ENCODE data around the gene HMGA1.

HMGA1 gene

DNA sequence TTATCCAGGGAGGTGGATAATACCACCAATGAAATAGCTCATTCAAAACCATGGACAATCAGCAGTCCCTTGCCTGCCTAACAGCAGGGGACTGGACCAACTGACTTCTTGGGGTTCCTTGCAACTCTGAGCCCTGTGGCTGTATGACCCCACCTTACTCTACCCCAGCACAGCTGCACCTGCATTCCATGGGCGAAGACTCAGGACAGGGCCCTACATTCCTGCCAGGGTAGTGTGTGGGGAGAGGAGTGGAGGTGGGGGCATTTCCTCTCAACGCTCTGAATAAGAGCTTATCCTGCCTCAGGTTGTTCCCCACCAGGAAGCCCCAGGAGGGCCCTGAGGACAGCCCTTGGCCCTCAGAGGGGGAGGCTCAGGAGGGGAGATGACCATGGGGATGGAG, 30.8 kb upstream of the HMGA1 start:
- TF ChIP-seq, protein P1, sequence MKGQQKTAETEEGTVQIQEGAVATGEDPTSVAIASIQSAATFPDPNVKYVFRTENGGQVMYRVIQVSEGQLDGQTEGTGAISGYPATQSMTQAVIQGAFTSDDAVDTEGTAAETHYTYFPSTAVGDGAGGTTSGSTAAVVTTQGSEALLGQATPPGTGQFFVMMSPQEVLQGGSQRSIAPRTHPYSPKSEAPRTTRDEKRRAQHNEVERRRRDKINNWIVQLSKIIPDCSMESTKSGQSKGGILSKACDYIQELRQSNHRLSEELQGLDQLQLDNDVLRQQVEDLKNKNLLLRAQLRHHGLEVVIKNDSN (IDR thresholded peaks at IDR 0.05) = no peak
- TF ChIP-seq RAD21 (IDR thresholded peaks at IDR 0.05; ENCODE audit: low read depth) (no peak), ZBTB7A (IDR thresholded peaks at IDR 0.05; ENCODE audit: low read depth) (no peak), YY1 (IDR thresholded peaks at IDR 0.05; ENCODE audit: low read depth) (no peak), EGR1 (IDR thresholded peaks at IDR 0.05) (no peak), CREB1 (IDR thresholded peaks at IDR 0.05; ENCODE audit: low read depth) (no peak)

DNA sequence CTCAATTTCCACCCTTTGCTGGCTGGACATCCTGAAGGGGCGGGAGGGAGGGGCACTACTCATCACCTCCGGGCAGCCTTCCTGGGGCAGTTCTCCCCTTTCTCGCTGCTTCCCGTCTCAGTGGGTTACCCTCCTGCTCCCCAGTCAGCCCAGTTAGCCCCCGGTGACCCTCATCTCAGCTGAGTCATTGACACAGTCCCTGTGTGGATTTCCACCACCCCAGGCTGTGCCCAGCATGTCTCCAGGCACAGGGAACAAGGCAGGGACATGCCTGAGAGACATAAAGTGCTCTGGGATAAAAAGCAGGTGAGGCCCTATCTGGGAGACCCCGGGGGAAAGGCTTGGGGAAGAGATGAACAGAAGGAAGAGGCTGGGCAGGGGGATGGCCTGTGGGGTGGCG, 29.9 kb upstream of the HMGA1 start:
- no peak for TF ChIP-seq TCF12 (IDR thresholded peaks at IDR 0.05; ENCODE audit: low read depth)
- TF ChIP-seq CEBPB (IDR thresholded peaks at IDR 0.05) = no peak
- no peak for TF ChIP-seq TEAD4 (IDR thresholded peaks at IDR 0.05)
- TF ChIP-seq EP300 (IDR thresholded peaks at IDR 0.05; ENCODE audit: borderline replicate concordance) = no peak
- TF ChIP-seq YY1 (IDR thresholded peaks at IDR 0.05; ENCODE audit: low read depth) = no peak
- no peak for TF ChIP-seq RAD21 (IDR thresholded peaks at IDR 0.05; ENCODE audit: low read depth)

DNA sequence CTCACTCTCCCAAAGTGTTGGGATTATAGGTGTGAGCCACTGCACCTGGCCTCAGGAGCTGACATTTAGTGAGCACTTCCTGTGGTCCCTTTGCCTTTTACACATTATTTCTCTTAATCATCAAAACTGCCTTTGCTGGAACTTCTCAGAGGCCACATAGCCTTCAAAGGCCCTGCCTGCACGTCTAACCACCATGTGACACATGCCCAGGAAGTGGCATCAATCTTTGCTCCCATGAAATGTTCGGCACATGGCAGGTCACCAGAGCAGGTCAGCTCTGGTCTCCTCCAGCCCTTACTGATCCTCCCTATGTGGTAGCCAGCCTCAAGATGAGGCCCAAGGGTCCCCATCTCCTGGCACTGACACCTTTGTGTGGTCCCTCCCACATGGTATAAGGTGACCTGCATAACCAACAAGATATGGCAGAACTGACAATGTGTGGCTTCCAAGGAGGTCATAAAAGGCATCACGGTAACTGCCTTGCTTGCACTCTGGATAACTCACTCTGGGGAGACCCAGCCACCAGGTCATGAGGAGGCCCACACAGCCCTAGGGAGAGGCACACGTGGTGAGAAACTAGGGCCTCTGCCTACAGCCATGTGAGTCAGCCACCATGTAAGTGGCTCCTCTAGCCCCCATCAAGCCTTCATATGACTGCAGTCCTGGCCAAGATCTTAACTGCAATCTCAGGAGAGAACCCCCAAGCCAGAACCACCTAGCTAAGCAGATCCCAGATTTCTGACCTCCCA, 28.8 kb upstream of the HMGA1 start:
- no peak for TF ChIP-seq TCF12 (IDR thresholded peaks at IDR 0.05; ENCODE audit: low read depth)
- TF ChIP-seq CEBPB (IDR thresholded peaks at IDR 0.05) = no peak
- TF ChIP-seq EGR1 (IDR thresholded peaks at IDR 0.05) = no peak
- TF ChIP-seq YY1 (IDR thresholded peaks at IDR 0.05; ENCODE audit: low read depth) = no peak
- TF ChIP-seq, protein P1 (IDR thresholded peaks at IDR 0.05) = no peak
- TF ChIP-seq EP300 (IDR thresholded peaks at IDR 0.05; ENCODE audit: borderline replicate concordance) = no peak
- no peak for TF ChIP-seq ZBTB7A (IDR thresholded peaks at IDR 0.05; ENCODE audit: low read depth)
- no peak for TF ChIP-seq TAF1 (IDR thresholded peaks at IDR 0.05; ENCODE audit: low read depth)
- no peak for TF ChIP-seq CREB1 (IDR thresholded peaks at IDR 0.05; ENCODE audit: low read depth)
- TF ChIP-seq, protein P2, sequence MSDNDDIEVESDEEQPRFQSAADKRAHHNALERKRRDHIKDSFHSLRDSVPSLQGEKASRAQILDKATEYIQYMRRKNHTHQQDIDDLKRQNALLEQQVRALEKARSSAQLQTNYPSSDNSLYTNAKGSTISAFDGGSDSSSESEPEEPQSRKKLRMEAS (IDR thresholded peaks at IDR 0.05) = no peak
- no peak for TF ChIP-seq RAD21 (IDR thresholded peaks at IDR 0.05; ENCODE audit: low read depth)
- no peak for TF ChIP-seq FOXM1 (IDR thresholded peaks at IDR 0.05; ENCODE audit: borderline replicate concordance, low read depth)
- TF ChIP-seq NFIC (IDR thresholded peaks at IDR 0.05) = no peak
- no peak for TF ChIP-seq TEAD4 (IDR thresholded peaks at IDR 0.05)
- TF ChIP-seq, protein P3, sequence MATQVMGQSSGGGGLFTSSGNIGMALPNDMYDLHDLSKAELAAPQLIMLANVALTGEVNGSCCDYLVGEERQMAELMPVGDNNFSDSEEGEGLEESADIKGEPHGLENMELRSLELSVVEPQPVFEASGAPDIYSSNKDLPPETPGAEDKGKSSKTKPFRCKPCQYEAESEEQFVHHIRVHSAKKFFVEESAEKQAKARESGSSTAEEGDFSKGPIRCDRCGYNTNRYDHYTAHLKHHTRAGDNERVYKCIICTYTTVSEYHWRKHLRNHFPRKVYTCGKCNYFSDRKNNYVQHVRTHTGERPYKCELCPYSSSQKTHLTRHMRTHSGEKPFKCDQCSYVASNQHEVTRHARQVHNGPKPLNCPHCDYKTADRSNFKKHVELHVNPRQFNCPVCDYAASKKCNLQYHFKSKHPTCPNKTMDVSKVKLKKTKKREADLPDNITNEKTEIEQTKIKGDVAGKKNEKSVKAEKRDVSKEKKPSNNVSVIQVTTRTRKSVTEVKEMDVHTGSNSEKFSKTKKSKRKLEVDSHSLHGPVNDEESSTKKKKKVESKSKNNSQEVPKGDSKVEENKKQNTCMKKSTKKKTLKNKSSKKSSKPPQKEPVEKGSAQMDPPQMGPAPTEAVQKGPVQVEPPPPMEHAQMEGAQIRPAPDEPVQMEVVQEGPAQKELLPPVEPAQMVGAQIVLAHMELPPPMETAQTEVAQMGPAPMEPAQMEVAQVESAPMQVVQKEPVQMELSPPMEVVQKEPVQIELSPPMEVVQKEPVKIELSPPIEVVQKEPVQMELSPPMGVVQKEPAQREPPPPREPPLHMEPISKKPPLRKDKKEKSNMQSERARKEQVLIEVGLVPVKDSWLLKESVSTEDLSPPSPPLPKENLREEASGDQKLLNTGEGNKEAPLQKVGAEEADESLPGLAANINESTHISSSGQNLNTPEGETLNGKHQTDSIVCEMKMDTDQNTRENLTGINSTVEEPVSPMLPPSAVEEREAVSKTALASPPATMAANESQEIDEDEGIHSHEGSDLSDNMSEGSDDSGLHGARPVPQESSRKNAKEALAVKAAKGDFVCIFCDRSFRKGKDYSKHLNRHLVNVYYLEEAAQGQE (IDR thresholded peaks at IDR 0.05; ENCODE audit: low read depth) = no peak

DNA sequence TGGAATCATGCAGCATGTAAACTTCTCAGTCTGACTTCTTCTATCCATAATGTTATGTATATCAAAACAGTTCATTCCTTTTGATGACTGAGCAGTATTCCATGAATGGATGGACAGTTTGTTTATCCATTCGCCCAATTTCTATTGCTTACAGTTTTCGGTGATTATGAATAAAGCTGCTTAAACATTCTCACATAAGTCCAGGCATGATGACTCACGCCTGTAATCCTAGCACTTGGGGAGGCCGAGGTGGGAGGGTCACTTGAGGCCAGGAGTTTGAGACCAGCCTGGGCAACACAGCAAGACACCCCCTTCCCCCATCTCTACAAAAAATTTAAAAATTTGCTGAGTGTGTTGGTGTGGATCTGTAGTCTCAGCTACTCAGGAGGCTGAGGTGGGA, 22.9 kb upstream of the HMGA1 start:
- TF ChIP-seq TEAD4 (IDR thresholded peaks at IDR 0.05) (no peak), NFIC (IDR thresholded peaks at IDR 0.05) (no peak), TAF1 (IDR thresholded peaks at IDR 0.05; ENCODE audit: low read depth) (no peak), YY1 (IDR thresholded peaks at IDR 0.05; ENCODE audit: low read depth) (no peak), ZBTB7A (IDR thresholded peaks at IDR 0.05; ENCODE audit: low read depth) (no peak), FOXM1 (IDR thresholded peaks at IDR 0.05; ENCODE audit: borderline replicate concordance, low read depth) (no peak)
- TF ChIP-seq, protein P3 (IDR thresholded peaks at IDR 0.05; ENCODE audit: low read depth) = no peak

DNA sequence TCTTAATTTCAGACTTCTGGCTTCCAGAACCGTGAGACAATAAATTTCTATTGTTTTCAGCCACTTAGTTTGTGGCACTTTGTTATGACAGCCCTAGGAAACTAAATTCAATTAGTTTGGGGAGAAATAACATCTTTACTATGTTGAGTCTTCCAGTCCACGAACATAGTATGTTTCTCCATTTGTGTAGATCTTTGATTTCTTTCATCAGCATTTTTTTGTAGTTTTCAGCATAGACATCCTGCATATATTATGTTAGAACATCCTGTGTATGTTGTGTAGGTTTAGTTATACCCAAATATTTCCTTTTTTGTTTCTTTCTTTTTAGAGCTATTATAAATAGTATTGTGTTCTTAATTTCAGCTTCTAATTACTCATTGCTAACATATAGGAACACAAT, 18.0 kb upstream of the HMGA1 start:
- TF ChIP-seq CREB1 (IDR thresholded peaks at IDR 0.05; ENCODE audit: low read depth) (no peak), TCF12 (IDR thresholded peaks at IDR 0.05; ENCODE audit: low read depth) (no peak), RAD21 (IDR thresholded peaks at IDR 0.05; ENCODE audit: low read depth) (no peak), FOXM1 (IDR thresholded peaks at IDR 0.05; ENCODE audit: borderline replicate concordance, low read depth) (no peak), CEBPB (IDR thresholded peaks at IDR 0.05) (no peak), NFIC (IDR thresholded peaks at IDR 0.05) (no peak), YY1 (IDR thresholded peaks at IDR 0.05; ENCODE audit: low read depth) (no peak), EP300 (IDR thresholded peaks at IDR 0.05; ENCODE audit: borderline replicate concordance) (no peak), TEAD4 (IDR thresholded peaks at IDR 0.05) (no peak), TAF1 (IDR thresholded peaks at IDR 0.05; ENCODE audit: low read depth) (no peak), ZBTB7A (IDR thresholded peaks at IDR 0.05; ENCODE audit: low read depth) (no peak), EGR1 (IDR thresholded peaks at IDR 0.05) (no peak)
- TF ChIP-seq, protein P2 (IDR thresholded peaks at IDR 0.05) = no peak
- TF ChIP-seq, protein P1 (IDR thresholded peaks at IDR 0.05) = no peak
- TF ChIP-seq, protein P3 (IDR thresholded peaks at IDR 0.05; ENCODE audit: low read depth) = no peak
